SJCRH30 (cell line): ENCODE data around the gene PLA2G4F. TPM values are rescaled to one million over a fixed set of nuclear protein-coding genes. Genes with fewer than 3 reads are reported as not detected.
"Not testable (repeated sequence)": the region's sequence is repeated elsewhere in the genome, so short reads cannot be mapped to it uniquely, and the experiment has no call there.

Source experiments
- DNase-seq, 2 experiments: peaks; one replicate each; pipeline ENCODE4 v3.0.0-alpha.2; 2015 to 2020
- H3K27ac ChIP-seq: fragments of 250-450 bp; sonication (Bioruptor Pico); 2 replicates; pipeline ENCODE4 v1.5.1; 2020; ENCODE audit warnings: mild to moderate bottlenecking, moderate library complexity
- H3K27me3 ChIP-seq: fragments of 250-450 bp; sonication (Bioruptor Pico); 2 replicates; pipeline ENCODE4 v1.5.1; 2020; ENCODE audit warnings: mild to moderate bottlenecking, moderate library complexity
- H3K36me3 ChIP-seq: fragments of 250-450 bp; sonication (Bioruptor Pico); 2 replicates; pipeline ENCODE4 v1.5.1; 2020; ENCODE audit warnings: mild to moderate bottlenecking, moderate library complexity
- H3K4me1 ChIP-seq: fragments of 250-450 bp; sonication (Bioruptor Pico); 2 replicates; pipeline ENCODE4 v1.5.1; 2020; ENCODE audit warnings: mild to moderate bottlenecking, moderate library complexity
- H3K4me3 ChIP-seq: fragments of 250-450 bp; sonication (Bioruptor Pico); 2 replicates; pipeline ENCODE4 v1.5.1; 2020; ENCODE audit warnings: mild to moderate bottlenecking, moderate library complexity
- H3K9me3 ChIP-seq: fragments of 250-450 bp; sonication (Bioruptor Pico); replicated peaks from 2 replicates; pipeline ENCODE4 v1.5.1; 2020; ENCODE audit warnings: mild to moderate bottlenecking, moderate library complexity
- total RNA-seq: library from RNA; depleted of rRNA; stranded (reverse); fragments of >200 nt; shearing (Covaris generic); gene quantifications from 2 replicates; pipeline ENCODE4 v1.2.3, GENCODE V29; 2014; rRNA removed

The PLA2G4F gene
- total RNA-seq, 1 experiment from 2014 or later: not detected

- Histone ChIP-seq H3K9me3 (no peaks in the 10 kb centered on the region), H3K4me3 (no peak overlapping the region), H3K36me3 (no peaks in the 10 kb centered on the region), H3K27ac (no peak overlapping the region), H3K4me1 (peaks cover 9% of the 10 kb centered on the region), H3K27me3 (no peaks in the 10 kb centered on the region)
- no peak for DNase-seq
These were observed 62.5 kb downstream of the PLA2G4F start for GRCh38 chr15:42093966-42094365.

- peaks cover 9% of the 10 kb centered on the region for H3K4me1 ChIP-seq
- H3K4me3 ChIP-seq: no peak overlapping the region
- DNase-seq: no peak
- H3K9me3 ChIP-seq: no peaks in the 10 kb centered on the region
- H3K27ac ChIP-seq: no peak overlapping the region
- no peaks in the 10 kb centered on the region for H3K27me3 ChIP-seq
- no peaks in the 10 kb centered on the region for H3K36me3 ChIP-seq
These were observed 63.8 kb downstream of the PLA2G4F start for GRCh38 chr15:42092398-42093318.

GRCh38 chr15:42091753-42092397 is 64.6 kb downstream of the PLA2G4F start:
- not testable (repeated sequence) for H3K4me3 ChIP-seq, H3K27me3 ChIP-seq, H3K4me1 ChIP-seq, H3K27ac ChIP-seq, H3K36me3 ChIP-seq, DNase-seq, H3K9me3 ChIP-seq

GRCh38 chr15:42090781-42091180 is 65.7 kb downstream of the PLA2G4F start:
- Histone ChIP-seq H3K27me3 (no peaks in the 10 kb centered on the region), H3K36me3 (no peaks in the 10 kb centered on the region), H3K27ac (no peak overlapping the region), H3K4me3 (no peak overlapping the region), H3K9me3 (no peaks in the 10 kb centered on the region), H3K4me1 (peaks cover 9% of the 10 kb centered on the region)
- DNase-seq: no peak

GRCh38 chr15:42090370-42090769 is 66.1 kb downstream of the PLA2G4F start:
- H3K27ac ChIP-seq: no peak overlapping the region
- peaks cover 9% of the 10 kb centered on the region for H3K4me1 ChIP-seq

GRCh38 chr15:42089942-42090341 is 66.5 kb downstream of the PLA2G4F start:
- H3K27ac ChIP-seq: no peak overlapping the region
- no peak for DNase-seq
- no peaks in the 10 kb centered on the region for H3K27me3 ChIP-seq
- H3K9me3 ChIP-seq: no peaks in the 10 kb centered on the region
- H3K4me3 ChIP-seq: no peak overlapping the region
- H3K4me1 ChIP-seq: peaks cover 10% of the 10 kb centered on the region
- no peaks in the 10 kb centered on the region for H3K36me3 ChIP-seq

More at GRCh38 chr15:42090370-42090769, 66.1 kb downstream of the PLA2G4F start:
- Histone ChIP-seq H3K9me3 (no peaks in the 10 kb centered on the region), H3K36me3 (no peaks in the 10 kb centered on the region), H3K4me3 (no peak overlapping the region), H3K27me3 (no peaks in the 10 kb centered on the region)
- DNase-seq: no peak

Other genes with a start within 250 kb of the PLA2G4F start
- 20.8 TPM in 2 replicates for gene EHD4, start 184.1 kb downstream of the PLA2G4F start, total RNA-seq
- not detected in 2 replicates for gene PLA2G4E, start 135.6 kb downstream of the PLA2G4F start, total RNA-seq
- not detected in 2 replicates for gene PLA2G4D, start 62.1 kb downstream of the PLA2G4F start, total RNA-seq
- 26.1 and 29.3 TPM in 2 replicates for gene VPS39, start 51.7 kb upstream of the PLA2G4F start, total RNA-seq
- 20.2 and 20.3 TPM in 2 replicates for gene GANC, start 116.6 kb upstream of the PLA2G4F start, total RNA-seq
- gene TMEM87A, start 116.8 kb upstream of the PLA2G4F start, total RNA-seq: 46.4 and 46.9 TPM in 2 replicates
- 0.59 and 0.81 TPM in 2 replicates for gene CAPN3, start 202.9 kb upstream of the PLA2G4F start, total RNA-seq